MCF 10A (cell line): ENCODE measurements around the gene PELI1. TPM values are rescaled to one million over a fixed set of nuclear protein-coding genes. Genes with fewer than 3 reads are reported as not detected.

Source experiments
- BruUV-seq: library from RNA; stranded (reverse); fragments of 400-500 nt; replicated peaks from 2 replicates; lab custom pipeline; 2021; lab: Mats Ljungman, UMichigan
- CTCF ChIA-PET: fragments of 300-600 bp; sonication (Branson Sonifier 250); formaldehyde crosslinking; extraction: SDS; loops from one replicate; lab custom pipeline; 2021; ENCODE audit warnings: antibody characterized with exemption, inconsistent platforms; lab: Yijun Ruan, JAX
- POLR2A ChIA-PET: fragments of 300-600, 350-650 bp; sonication (Branson Sonifier 250); formaldehyde crosslinking; extraction: SDS; loops from one replicate; lab custom pipeline; 2020; ENCODE audit warnings: antibody characterized with exemption, inconsistent platforms; lab: Yijun Ruan, JAX
- DNase-seq: peaks from one replicate; pipeline ENCODE4 v3.0.0-alpha.2; 2018; ENCODE audit not compliant: unreplicated experiment
- H3K27ac Mint-ChIP-seq: one replicate; pipeline ENCODE4 v1.8.0; 2022; ENCODE audit warnings: mild to moderate bottlenecking, low read depth, mixed read lengths; ENCODE audit not compliant: unreplicated experiment
- H3K27me3 Mint-ChIP-seq: one replicate; pipeline ENCODE4 v1.8.0; 2022; ENCODE audit warnings: mixed read lengths; ENCODE audit not compliant: insufficient read depth, unreplicated experiment
- H3K36me3 Mint-ChIP-seq: one replicate; pipeline ENCODE4 v1.8.0; 2022; ENCODE audit warnings: mild to moderate bottlenecking, moderate library complexity, mixed read lengths; ENCODE audit not compliant: insufficient read depth, unreplicated experiment
- H3K4me1 Mint-ChIP-seq: one replicate; pipeline ENCODE4 v1.8.0; 2022; ENCODE audit warnings: mixed read lengths; ENCODE audit not compliant: insufficient read depth, unreplicated experiment
- H3K4me3 Mint-ChIP-seq: one replicate; pipeline ENCODE4 v1.8.0; 2022; ENCODE audit warnings: mild to moderate bottlenecking, moderate library complexity, mixed read lengths; ENCODE audit not compliant: unreplicated experiment
- H3K9me3 Mint-ChIP-seq: one replicate; pipeline ENCODE4 v1.8.0; 2022; ENCODE audit warnings: mixed read lengths; ENCODE audit not compliant: unreplicated experiment
- CTCF ChIP-seq: fragments of 200-600 bp; IDR thresholded peaks from one replicate; pipeline ENCODE4 v1.8.0; 2022; ENCODE audit warnings: antibody characterized with exemption, mild to moderate bottlenecking; ENCODE audit not compliant: unreplicated experiment
- intact Hi-C: fragments of 100-400 bp; cut with micrococcal nuclease; formaldehyde crosslinking; loops from 2 replicates; pipeline ENCODE4 v1.14.1; 2022
- total RNA-seq: library from RNA; stranded (reverse); gene quantifications from 2 replicates; pipeline ENCODE4 v1.2.3, GENCODE V29; 2022

PELI1 gene
- total RNA-seq, 1 experiment from 2014 or later: 16.3 TPM

- H3K4me3 Mint-ChIP-seq: no peak overlapping the region
- BruUV-seq: no TSS peak
- no peak for DNase-seq
- POLR2A ChIA-PET: no interaction called here
- H3K27me3 Mint-ChIP-seq: no peaks in the 10 kb centered on the region
- H3K9me3 Mint-ChIP-seq: peaks cover 6% of the 10 kb centered on the region
- no peaks in the 10 kb centered on the region for H3K4me1 Mint-ChIP-seq
- CTCF ChIA-PET: no interaction called here
- intact Hi-C loops: no loop called here
- no peak overlapping the region for H3K27ac Mint-ChIP-seq
- no peak for TF ChIP-seq CTCF
- peaks cover 31% of the 10 kb centered on the region for H3K36me3 Mint-ChIP-seq
Observed at GRCh38 chr2:64092502-64092901, 51.7 kb downstream of the PELI1 start.

- no TSS peak for BruUV-seq
- no peaks in the 10 kb centered on the region for H3K4me1 Mint-ChIP-seq
- CTCF ChIA-PET: no interaction called here
Observed at GRCh38 chr2:64090264-64090663, 54.0 kb downstream of the PELI1 start.

GRCh38 chr2:64086347-64087082 lies 57.7 kb downstream of the PELI1 start:
- no peaks in the 10 kb centered on the region for H3K27me3 Mint-ChIP-seq
- TF ChIP-seq CTCF: no peak
- H3K36me3 Mint-ChIP-seq: no peaks in the 10 kb centered on the region
- no peaks in the 10 kb centered on the region for H3K4me1 Mint-ChIP-seq
- DNase-seq: no peak
- H3K9me3 Mint-ChIP-seq: no peaks in the 10 kb centered on the region
- intact Hi-C loops: no loop called here
- ChIA-PET POLR2A (no interaction called here), CTCF (no interaction called here)
- BruUV-seq: no TSS peak
- no peak overlapping the region for H3K4me3 Mint-ChIP-seq
- H3K27ac Mint-ChIP-seq: no peak overlapping the region

More at GRCh38 chr2:64090264-64090663, 54.0 kb downstream of the PELI1 start:
- Mint-ChIP-seq H3K27ac (no peak overlapping the region), H3K9me3 (no peaks in the 10 kb centered on the region), H3K27me3 (no peaks in the 10 kb centered on the region), H3K4me3 (no peak overlapping the region), H3K36me3 (peaks cover 18% of the 10 kb centered on the region)
- no peak for DNase-seq
- POLR2A ChIA-PET: no interaction called here
- intact Hi-C loops: no loop called here
- no peak for TF ChIP-seq CTCF

- no peaks in the 10 kb centered on the region for H3K9me3 Mint-ChIP-seq
- no peaks in the 10 kb centered on the region for H3K36me3 Mint-ChIP-seq
- no peak overlapping the region for H3K27ac Mint-ChIP-seq
- CTCF ChIA-PET: interaction anchor here (0.9 kb wide), 1 partner anchor 226 kb away, joined by 4 read pairs; no protein-coding TSS in a partner anchor
- H3K4me1 Mint-ChIP-seq: no peaks in the 10 kb centered on the region
- intact Hi-C loops: no loop called here
- no peak overlapping the region for H3K4me3 Mint-ChIP-seq
- BruUV-seq: no TSS peak
- TF ChIP-seq CTCF: no peak
- H3K27me3 Mint-ChIP-seq: no peaks in the 10 kb centered on the region
- POLR2A ChIA-PET: no interaction called here
- DNase-seq: no peak
Observed at GRCh38 chr2:64085936-64086335, 58.3 kb downstream of the PELI1 start.
